Measurements from ENCODE around the gene KSR1.

DNA sequence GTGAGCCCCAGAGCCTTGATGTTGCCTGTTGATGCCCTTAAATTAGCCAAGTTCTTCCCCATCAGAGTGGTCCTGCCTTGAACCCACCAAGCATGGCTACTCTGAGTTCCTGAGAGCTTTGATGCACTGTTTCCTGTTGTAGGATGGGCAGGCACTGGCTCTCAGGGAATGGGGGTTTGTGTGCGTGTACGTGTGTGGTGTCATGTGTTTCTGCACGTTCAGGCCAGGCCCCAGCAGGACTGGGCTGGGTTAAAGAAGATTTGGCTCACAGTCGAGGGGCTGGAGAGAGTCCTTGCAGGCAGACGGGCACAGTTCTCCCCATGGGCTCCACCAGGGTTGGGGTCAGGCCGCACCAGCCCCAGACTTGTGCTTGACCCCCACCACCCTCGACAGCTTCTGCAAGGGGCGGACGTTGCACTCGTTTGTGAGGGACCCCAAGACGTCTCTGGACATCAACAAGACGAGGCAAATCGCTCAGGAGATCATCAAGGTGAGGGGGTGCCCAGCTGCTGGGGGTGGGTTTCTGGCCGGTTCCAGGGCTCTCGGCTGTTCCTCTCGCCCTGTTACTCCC, 151.4 kb downstream of the KSR1 start:
- TF ChIP-seq, protein P1, sequence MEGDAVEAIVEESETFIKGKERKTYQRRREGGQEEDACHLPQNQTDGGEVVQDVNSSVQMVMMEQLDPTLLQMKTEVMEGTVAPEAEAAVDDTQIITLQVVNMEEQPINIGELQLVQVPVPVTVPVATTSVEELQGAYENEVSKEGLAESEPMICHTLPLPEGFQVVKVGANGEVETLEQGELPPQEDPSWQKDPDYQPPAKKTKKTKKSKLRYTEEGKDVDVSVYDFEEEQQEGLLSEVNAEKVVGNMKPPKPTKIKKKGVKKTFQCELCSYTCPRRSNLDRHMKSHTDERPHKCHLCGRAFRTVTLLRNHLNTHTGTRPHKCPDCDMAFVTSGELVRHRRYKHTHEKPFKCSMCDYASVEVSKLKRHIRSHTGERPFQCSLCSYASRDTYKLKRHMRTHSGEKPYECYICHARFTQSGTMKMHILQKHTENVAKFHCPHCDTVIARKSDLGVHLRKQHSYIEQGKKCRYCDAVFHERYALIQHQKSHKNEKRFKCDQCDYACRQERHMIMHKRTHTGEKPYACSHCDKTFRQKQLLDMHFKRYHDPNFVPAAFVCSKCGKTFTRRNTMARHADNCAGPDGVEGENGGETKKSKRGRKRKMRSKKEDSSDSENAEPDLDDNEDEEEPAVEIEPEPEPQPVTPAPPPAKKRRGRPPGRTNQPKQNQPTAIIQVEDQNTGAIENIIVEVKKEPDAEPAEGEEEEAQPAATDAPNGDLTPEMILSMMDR (IDR thresholded peaks at IDR 0.05), result no peak
- no peak for TF ChIP-seq ZFX (IDR thresholded peaks at IDR 0.05; ENCODE audit: borderline replicate concordance)

Measured in 22Rv1 (cell line).